HG03354 (cell line): ENCODE data around the gene C20orf141.
"Not testable (repeated sequence)": the region's sequence is repeated elsewhere in the genome, so short reads cannot be mapped to it uniquely, and the experiment has no call there.

Source experiments
- ATAC-seq: cut with Tn5 transposase; IDR thresholded peaks from one replicate; pipeline ENCODE4 v1.9.1; 2021; ENCODE audit warnings: mild to moderate bottlenecking; ENCODE audit not compliant: unreplicated experiment, poor library complexity, severe bottlenecking

Gene C20orf141

DNA sequence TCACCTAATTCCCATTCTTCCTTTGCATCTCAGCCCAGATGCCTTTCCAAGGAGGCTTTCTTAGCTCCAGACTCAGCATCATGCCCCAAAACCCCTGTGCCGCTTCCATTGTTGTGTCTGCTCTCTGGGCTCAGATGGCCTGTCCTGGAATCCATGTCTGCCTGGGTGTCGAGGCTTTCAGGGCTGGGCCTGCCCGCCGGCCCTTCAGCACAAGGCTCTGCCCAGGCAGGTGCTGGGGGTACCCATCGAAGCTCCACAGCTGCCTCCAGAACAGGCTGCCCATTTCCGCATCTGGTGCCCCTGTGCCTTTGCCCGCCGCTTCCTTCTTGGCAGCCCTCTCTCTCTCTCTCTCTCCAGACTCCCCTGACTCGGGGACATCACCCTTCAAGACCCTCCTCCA, 15.5 kb upstream of the C20orf141 start:
- ATAC-seq = no peak

DNA sequence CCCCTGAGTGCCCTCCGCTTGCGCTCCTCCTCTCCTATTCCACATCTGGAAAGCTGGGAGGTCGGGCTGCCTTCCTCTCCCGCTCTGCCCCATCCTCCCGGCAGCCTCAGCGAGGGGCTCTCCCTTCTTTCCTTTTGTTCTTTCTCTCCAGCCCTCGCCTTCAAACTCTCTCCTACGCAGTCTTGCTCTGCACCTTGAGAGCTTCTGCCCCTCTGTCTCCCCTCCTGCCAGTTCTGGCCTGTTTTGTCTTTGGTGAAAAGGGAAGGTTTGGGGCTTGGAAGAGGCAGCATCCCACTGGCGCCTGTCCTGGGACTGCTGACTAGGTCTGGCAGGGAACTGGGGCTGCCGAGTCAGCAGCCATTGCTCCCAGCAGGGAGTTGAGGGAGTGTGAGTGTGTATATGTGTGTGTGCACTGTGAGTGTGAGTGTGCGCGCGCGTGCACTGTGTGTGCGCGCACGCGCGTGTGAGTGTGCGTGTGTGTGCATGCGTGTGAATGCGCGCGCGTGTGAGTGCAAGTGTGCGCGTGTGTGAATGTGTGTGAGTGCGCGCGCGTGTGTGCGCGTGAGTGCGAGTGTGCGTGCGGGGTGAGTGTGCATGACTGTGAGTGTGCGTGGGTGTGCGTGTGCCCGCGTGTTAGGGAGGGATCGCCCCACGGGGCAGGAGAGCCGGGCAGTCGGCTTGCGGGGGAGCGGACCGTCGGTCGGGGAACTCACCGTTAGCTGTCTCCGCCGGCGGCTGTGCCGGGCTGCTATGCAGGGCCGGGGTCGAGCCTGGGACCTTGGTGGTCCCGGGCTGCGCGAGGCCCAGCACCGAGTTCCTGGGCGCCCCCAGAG, 14.9 kb upstream of the C20orf141 start:
- ATAC-seq = peak; percentile 18

- peak; percentile 86 for ATAC-seq
These were observed 14.1 kb upstream of the C20orf141 start, which contains the start of gene CPXM1 for GRCh38 chr20:2800521-2801285. TSS of gene CPXM1 (minus strand) at chr20:2800627. CDS start at chr20:2800572, 55 bp downstream.

GRCh38 chr20:2801286-2801728, 13.5 kb upstream of the C20orf141 start:
- ATAC-seq = no peak

DNA sequence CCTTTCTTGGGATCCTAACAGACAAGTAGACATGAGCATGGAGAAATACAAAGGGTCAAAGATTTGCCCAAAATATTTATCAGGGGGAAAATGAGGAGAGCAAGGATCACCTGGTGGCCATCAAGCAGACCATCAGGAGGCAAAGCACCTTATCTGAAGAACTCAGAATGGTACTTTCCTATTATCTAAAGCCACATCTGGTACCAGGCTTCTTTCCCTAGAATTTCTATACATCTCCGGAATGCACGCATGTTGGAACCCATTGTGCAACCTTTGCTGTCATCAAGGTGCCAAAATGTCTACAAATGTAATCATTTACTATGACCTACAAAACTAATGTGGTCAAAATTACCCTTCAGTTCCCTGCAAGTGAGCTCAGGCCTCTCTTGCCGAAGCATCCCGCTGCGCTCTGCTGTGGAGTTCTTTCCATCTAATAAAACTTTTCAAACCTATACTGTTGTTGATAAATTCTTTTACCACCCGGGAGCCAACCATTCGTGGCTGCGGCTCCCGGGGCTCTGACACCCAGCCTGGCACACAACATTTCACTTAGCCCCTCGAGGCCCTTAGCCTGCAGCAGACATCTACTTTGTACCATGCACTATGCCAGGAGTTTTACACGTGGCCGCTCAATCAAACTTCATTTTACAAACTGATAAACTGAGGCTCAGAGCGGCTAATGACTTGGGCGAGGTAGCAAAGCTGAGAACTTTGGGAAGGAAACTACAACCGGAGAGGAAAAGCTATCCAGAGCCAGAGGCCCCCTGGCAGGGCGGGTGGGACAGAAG, 10.6 kb upstream of the C20orf141 start:
- ATAC-seq = no peak

- no peak for ATAC-seq
These were observed 9.7 kb upstream of the C20orf141 start for GRCh38 chr20:2804852-2805688.

GRCh38 chr20:2805689-2806350, 9.0 kb upstream of the C20orf141 start:
- ATAC-seq = no peak

- ATAC-seq = no peak
These were observed 8.5 kb upstream of the C20orf141 start for GRCh38 chr20:2806351-2806701.

- no peak for ATAC-seq
These were observed 7.8 kb upstream of the C20orf141 start for GRCh38 chr20:2807019-2807418.

- not testable (repeated sequence) for ATAC-seq
These were observed 6.9 kb upstream of the C20orf141 start for GRCh38 chr20:2807929-2808328.

DNA sequence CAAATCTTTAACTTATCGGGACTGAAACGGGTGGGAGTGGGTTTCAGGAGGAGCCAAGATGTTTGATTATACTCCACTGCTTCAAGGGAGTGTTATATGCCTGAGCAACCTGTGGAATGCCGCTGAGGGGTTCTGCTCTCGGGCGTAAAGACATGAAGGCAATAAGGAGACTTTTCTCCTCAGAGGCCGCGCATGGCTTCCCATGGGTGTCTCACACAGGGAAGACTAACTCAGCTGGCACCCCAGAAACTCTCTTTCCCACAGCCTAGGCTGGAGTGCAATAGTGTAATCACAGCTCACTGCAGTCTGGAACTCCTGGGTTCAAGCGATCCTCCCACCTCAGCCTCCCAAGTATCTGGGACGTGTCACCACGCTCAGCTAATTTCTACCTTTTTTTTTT, 5.1 kb upstream of the C20orf141 start:
- no peak for ATAC-seq

DNA sequence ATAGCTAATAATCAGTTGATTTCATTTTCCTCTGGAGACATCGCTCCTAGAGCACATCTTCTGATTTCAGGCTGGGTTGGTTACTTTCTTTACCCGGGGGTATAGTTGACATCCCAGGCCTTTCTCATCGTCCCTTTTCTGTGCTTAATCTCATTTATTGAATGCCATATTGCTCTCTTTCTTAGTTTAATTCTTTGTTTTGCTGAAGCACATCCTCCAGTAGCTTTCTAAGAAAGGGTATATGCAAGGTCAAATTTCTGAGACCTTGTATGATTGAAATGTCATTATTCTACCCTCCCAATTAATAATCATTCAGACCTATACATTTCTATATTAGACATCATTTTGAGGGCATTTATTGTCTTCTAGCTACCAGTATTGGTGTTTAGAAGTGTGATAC, 2.6 kb upstream of the C20orf141 start:
- no peak for ATAC-seq

- ATAC-seq = no peak
These were observed 711 bp upstream of the C20orf141 start for GRCh38 chr20:2814076-2814475.

DNA sequence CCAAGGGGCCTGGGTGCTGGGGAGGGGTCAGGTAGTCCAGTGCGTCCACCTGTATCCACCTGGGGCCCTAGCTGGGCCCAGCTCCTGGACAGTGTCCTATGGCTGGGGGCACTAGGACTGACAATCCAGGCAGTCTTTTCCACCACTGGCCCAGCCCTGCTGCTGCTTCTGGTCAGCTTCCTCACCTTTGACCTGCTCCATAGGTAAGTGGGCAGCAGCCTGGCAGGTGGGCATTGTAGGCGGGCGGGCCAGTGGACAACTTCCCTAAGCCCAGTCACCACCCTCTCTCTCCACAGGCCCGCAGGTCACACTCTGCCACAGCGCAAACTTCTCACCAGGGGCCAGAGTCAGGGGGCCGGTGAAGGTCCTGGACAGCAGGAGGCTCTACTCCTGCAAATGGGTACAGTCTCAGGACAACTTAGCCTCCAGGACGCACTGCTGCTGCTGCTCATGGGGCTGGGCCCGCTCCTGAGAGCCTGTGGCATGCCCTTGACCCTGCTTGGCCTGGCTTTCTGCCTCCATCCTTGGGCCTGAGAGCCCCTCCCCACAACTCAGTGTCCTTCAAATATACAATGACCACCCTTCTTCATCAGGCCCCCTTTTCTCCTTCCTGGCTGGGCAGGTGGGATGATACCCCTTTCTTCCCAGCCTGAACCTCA, 584 bp downstream of the C20orf141 start:
- no peak for ATAC-seq

DNA sequence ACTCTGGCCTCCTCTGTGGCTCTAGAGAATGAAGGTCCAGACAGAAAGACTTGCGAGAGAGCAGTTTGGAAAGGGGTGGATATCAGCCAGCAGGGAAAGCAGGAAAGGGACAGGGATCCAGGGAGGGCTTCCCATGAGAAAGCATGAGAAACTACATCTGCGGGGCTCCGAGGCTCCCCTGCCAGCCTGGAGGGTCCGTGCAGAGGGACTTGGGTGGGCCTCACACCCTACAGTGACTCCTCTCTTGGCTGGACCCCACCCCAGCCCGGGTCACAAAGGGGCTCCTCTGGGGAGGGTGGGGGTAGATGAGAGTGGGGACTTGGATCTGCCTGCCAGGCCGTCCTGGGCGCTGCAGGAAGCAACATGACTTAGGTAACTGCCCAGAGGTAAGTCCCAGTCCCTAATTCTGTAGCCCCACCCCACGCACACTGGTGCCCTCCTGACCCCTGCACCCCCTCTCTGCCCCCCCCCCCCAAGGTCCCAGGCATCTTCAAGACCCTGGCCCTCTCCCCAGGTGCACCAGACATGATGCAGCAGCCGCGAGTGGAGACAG, 1.3 kb downstream of the C20orf141 start, which contains the start of gene TMEM239:
Gene TMEM239 (plus strand): TSS at position 335 of the 553 bp plus-strand sequence. CDS start 191 bp downstream, at position 526.
- ATAC-seq = no peak

GRCh38 chr20:2816583-2817340, 2.0 kb downstream of the C20orf141 start:
- no peak for ATAC-seq

DNA sequence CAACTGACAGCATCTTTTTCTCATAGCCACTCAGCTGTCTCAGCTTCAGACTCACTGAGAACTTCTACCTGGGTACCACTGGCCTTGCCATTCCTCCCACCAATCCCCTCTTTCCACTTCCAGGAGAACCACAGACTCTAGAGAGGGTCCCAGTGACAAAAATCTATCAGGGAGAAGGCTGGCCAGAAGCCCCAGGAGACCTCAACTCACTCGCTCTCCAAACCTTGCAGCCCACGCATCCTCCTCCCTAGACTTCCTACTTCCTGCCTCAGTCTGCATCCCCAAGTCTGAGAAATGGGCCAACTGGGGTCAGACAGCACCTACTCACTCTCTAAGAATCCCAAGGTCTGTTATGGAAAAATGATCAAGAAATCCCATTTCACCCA, 2.5 kb downstream of the C20orf141 start:
- no peak for ATAC-seq
